GM12801 (cell line): ENCODE results near the gene NTRK1.

Experiments
- TF ChIP-seq, protein P1 (sequence below): IDR thresholded peaks from one replicate; pipeline ENCODE4 v1.5.1; 2011; ENCODE audit warnings: control low read depth; ENCODE audit not compliant: insufficient read length; ENCODE audit errors: extremely low read depth

NTRK1 gene

DNA sequence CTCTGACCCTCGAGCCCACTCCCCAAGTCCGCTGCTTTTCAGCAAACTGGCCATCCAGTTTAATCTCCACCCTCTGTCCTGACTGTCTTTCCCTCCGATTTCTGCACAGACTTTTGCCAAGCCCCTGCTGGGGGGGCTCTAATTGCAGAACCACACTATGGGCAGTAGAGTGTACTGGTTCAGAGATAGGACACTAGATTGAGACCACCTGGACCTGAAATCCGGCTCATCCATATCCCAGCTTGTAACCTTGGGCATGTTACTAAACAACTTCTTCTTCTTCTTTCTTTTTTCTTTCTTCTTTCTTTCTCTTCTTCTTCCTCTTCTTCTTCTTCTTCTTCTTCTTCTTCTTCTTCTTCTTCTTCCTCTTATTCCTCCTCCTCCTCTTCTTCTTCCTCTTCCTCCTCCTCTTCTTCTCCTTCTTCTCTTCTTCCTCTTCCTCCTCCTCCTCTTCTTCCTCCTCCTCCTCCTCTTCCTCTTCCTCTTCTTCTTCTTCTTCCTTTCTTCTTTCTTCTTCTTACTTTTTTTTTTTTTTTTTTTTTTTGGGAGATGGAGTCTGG lies 67.5 kb downstream of the NTRK1 start:
- TF ChIP-seq, protein P1, sequence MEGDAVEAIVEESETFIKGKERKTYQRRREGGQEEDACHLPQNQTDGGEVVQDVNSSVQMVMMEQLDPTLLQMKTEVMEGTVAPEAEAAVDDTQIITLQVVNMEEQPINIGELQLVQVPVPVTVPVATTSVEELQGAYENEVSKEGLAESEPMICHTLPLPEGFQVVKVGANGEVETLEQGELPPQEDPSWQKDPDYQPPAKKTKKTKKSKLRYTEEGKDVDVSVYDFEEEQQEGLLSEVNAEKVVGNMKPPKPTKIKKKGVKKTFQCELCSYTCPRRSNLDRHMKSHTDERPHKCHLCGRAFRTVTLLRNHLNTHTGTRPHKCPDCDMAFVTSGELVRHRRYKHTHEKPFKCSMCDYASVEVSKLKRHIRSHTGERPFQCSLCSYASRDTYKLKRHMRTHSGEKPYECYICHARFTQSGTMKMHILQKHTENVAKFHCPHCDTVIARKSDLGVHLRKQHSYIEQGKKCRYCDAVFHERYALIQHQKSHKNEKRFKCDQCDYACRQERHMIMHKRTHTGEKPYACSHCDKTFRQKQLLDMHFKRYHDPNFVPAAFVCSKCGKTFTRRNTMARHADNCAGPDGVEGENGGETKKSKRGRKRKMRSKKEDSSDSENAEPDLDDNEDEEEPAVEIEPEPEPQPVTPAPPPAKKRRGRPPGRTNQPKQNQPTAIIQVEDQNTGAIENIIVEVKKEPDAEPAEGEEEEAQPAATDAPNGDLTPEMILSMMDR, result no peak

DNA sequence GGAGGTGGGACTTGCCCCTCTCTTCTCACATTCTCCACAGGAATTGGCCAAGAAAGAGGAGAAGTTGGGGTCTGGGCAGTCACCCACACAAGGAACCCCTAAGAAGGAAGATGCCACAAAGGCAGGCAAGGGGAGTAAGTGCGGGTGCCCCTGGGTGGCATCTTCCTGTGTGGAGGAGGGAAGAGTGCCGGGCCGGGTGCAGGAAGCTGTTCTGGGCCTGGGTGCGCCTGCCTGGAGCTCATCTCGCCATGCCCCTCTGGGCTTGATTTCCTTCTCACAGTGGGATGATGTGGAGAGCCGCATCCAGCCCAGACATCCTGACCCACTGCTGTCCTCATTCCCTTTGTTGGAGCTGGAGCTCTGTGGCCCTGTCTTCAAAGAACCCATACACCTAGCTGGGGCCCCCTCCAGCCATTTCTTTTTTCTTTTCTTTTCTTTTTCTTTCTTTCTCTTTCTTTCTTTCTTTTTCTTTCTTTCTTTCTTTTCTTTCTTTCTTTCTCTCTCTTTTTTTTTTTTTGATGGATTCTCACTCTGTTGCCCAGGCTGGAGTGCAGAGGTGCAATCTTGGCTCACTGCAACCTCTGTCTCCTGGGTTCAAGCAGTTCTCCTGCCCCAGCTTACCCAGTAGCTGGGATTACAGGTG lies 69.1 kb downstream of the NTRK1 start:
- TF ChIP-seq, protein P1, result no peak

DNA sequence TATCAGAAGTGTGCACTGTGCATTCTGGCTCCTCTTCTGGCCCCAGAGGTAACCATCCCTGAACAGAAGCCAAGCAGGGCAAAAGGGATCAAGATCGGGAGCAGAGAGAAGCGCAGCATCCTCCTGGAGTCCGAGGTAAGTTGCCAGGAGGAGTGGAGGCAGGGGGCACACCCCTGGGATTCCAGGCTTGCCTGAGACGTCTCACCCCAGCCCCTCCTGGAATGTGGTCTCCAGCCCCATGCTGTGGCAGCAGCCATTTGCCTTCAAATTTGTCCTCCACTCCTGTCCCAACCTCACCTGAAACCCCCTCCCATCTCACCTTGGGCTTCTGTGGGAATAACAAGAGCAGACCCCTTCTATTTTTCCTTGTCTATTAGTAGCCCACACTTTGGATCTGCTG lies 69.8 kb downstream of the NTRK1 start:
- TF ChIP-seq, protein P1, result no peak
